MM.1S (cell line): Measurements from ENCODE around the gene IDI2.

ENCODE experiments used
- DNase-seq: peaks from one replicate; pipeline ENCODE4 v3.0.0-alpha.2; 2015
- H2AFZ ChIP-seq: fragments of 300-600 bp; sonication (generic); 2 replicates; pipeline ENCODE4 v1.6.0; 2016; ENCODE audit warnings: antibody characterized with exemption, low read length
- H3F3A ChIP-seq: fragments of 300-600 bp; sonication (generic); 2 replicates; pipeline ENCODE4 v1.6.1; 2016; ENCODE audit warnings: mild to moderate bottlenecking, antibody characterized with exemption, low read length, moderate library complexity, mixed read lengths; ENCODE audit not compliant: insufficient read depth
- H3K27ac ChIP-seq: fragments of 300-600 bp; sonication (generic); 2 replicates; pipeline ENCODE4 v1.5.1; 2016; ENCODE audit warnings: mild to moderate bottlenecking, low read length
- H3K27me3 ChIP-seq: fragments of 300-600 bp; sonication (generic); replicated peaks from 2 replicates; pipeline ENCODE4 v1.6.0; 2016; ENCODE audit warnings: low read length; ENCODE audit not compliant: insufficient read depth
- H3K36me3 ChIP-seq: fragments of 300-600 bp; sonication (generic); replicated peaks from 2 replicates; pipeline ENCODE4 v1.6.1; 2016; ENCODE audit warnings: mild to moderate bottlenecking, low read length, mixed read lengths; ENCODE audit not compliant: insufficient read depth
- H3K4me1 ChIP-seq: fragments of 300-600 bp; sonication (generic); 2 replicates; pipeline ENCODE4 v1.6.1; 2016; ENCODE audit warnings: low read length, mixed read lengths
- H3K4me2 ChIP-seq: fragments of 300-600 bp; sonication (generic); 2 replicates; pipeline ENCODE4 v1.6.0; 2016; ENCODE audit warnings: low read depth, low read length
- H3K4me3 ChIP-seq: fragments of 300-600 bp; sonication (generic); 2 replicates; pipeline ENCODE4 v1.5.1; 2016; ENCODE audit warnings: low read length, mixed read lengths
- H3K79me2 ChIP-seq: fragments of 300-600 bp; sonication (generic); 2 replicates; pipeline ENCODE4 v1.6.1; 2016; ENCODE audit warnings: mixed run types, low read length, mixed read lengths
- H3K9ac ChIP-seq: fragments of 300-600 bp; sonication (generic); 2 replicates; pipeline ENCODE4 v1.6.1; 2016; ENCODE audit warnings: low read length, mixed read lengths
- H3K9me2 ChIP-seq: fragments of 300-600 bp; sonication (generic); replicated peaks from 2 replicates; pipeline ENCODE4 v1.6.1; 2016; ENCODE audit warnings: mild to moderate bottlenecking, low read length, mixed read lengths; ENCODE audit not compliant: insufficient read depth
- H3K9me3 ChIP-seq: fragments of 300-600 bp; sonication (generic); replicated peaks from 2 replicates; pipeline ENCODE4 v1.6.1; 2016; ENCODE audit warnings: mild to moderate bottlenecking, low read length, mixed read lengths; ENCODE audit not compliant: insufficient read depth
- H4K20me1 ChIP-seq: fragments of 300-600 bp; sonication (generic); 2 replicates; pipeline ENCODE4 v1.6.1; 2016; ENCODE audit warnings: mild to moderate bottlenecking, low read length, moderate library complexity, mixed read lengths; ENCODE audit not compliant: insufficient read depth
- EZH2 ChIP-seq: fragments of 300-600 bp; sonication (generic); optimal IDR thresholded peaks from 2 replicates; pipeline ENCODE3; 2017; ENCODE audit warnings: low read depth, mild to moderate bottlenecking, antibody characterized with exemption, low read length, mixed read lengths
- EZH2phosphoT487 ChIP-seq: fragments of 300-600 bp; sonication (generic); IDR thresholded peaks from 2 replicates; pipeline ENCODE4 v1.6.1; 2018; ENCODE audit warnings: antibody characterized with exemption, low read length
- TF ChIP-seq, protein P1 (sequence below): fragments of 300-600 bp; sonication (generic); IDR thresholded peaks from 2 replicates; pipeline ENCODE4 v1.5.1; 2016; ENCODE audit warnings: antibody characterized with exemption, low read length, mixed read lengths

IDI2 gene

GRCh38 chr10:1020460-1020859 is 5.2 kb downstream of the IDI2 start:
- Histone ChIP-seq H3K9me3 (no peaks in the 10 kb centered on the region), H2AFZ (no peak overlapping the region), H3K27me3 (no peaks in the 10 kb centered on the region), H3K4me1 (no peaks in the 10 kb centered on the region), H3K9ac (no peak overlapping the region), H3K9me2 (no peaks in the 10 kb centered on the region), H3K79me2 (no peaks in the 10 kb centered on the region), H3K4me3 (no peak overlapping the region), H3F3A (no peaks in the 10 kb centered on the region), H4K20me1 (no peaks in the 10 kb centered on the region), H3K4me2 (no peak overlapping the region), H3K27ac (no peak overlapping the region), H3K36me3 (peaks cover 5% of the 10 kb centered on the region)
- no peak for TF ChIP-seq EZH2phosphoT487
- TF ChIP-seq, protein P1, sequence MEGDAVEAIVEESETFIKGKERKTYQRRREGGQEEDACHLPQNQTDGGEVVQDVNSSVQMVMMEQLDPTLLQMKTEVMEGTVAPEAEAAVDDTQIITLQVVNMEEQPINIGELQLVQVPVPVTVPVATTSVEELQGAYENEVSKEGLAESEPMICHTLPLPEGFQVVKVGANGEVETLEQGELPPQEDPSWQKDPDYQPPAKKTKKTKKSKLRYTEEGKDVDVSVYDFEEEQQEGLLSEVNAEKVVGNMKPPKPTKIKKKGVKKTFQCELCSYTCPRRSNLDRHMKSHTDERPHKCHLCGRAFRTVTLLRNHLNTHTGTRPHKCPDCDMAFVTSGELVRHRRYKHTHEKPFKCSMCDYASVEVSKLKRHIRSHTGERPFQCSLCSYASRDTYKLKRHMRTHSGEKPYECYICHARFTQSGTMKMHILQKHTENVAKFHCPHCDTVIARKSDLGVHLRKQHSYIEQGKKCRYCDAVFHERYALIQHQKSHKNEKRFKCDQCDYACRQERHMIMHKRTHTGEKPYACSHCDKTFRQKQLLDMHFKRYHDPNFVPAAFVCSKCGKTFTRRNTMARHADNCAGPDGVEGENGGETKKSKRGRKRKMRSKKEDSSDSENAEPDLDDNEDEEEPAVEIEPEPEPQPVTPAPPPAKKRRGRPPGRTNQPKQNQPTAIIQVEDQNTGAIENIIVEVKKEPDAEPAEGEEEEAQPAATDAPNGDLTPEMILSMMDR = no peak
- DNase-seq = no peak

DNA sequence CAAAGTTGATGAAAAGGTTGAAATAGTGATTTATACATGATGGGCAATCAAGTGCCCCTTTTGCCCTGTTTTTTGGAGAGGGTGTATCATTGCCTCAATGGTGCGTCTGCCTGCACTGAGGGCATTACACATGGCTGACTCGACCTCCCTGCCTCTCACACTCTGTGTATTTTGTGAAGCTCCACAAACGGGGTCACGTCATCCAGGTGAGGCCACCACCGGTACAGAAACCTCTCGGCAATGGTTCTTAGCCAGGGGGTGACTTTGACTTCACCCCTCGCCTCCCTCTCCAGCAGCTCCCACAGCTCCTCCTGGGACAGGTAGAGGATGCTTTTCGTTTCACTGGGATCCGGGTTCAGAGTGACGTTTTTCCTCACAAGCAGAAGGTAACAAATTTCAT is 6.3 kb downstream of the IDI2 start:
- H3K9me3 ChIP-seq = no peaks in the 10 kb centered on the region
- no peaks in the 10 kb centered on the region for H4K20me1 ChIP-seq
- no peaks in the 10 kb centered on the region for H3K9me2 ChIP-seq
- no peak overlapping the region for H3K27ac ChIP-seq
- no peak for DNase-seq
- no peak for TF ChIP-seq EZH2phosphoT487
- no peak for TF ChIP-seq EZH2
- TF ChIP-seq, protein P1 = no peak
- no peak overlapping the region for H3K4me2 ChIP-seq
- no peaks in the 10 kb centered on the region for H3K79me2 ChIP-seq
- no peak overlapping the region for H3K9ac ChIP-seq
- H3F3A ChIP-seq = no peaks in the 10 kb centered on the region
- H3K4me1 ChIP-seq = no peaks in the 10 kb centered on the region
- no peak overlapping the region for H2AFZ ChIP-seq
- H3K36me3 ChIP-seq = peaks cover 5% of the 10 kb centered on the region
- no peak overlapping the region for H3K4me3 ChIP-seq
- no peaks in the 10 kb centered on the region for H3K27me3 ChIP-seq

- no peaks in the 10 kb centered on the region for H3K4me1 ChIP-seq
- no peaks in the 10 kb centered on the region for H4K20me1 ChIP-seq
- H3K9ac ChIP-seq = no peak overlapping the region
- H3K36me3 ChIP-seq = peaks cover 10% of the 10 kb centered on the region
- H3F3A ChIP-seq = no peaks in the 10 kb centered on the region
- no peaks in the 10 kb centered on the region for H3K27me3 ChIP-seq
- no peaks in the 10 kb centered on the region for H3K79me2 ChIP-seq
- H3K4me3 ChIP-seq = no peak overlapping the region
- no peak overlapping the region for H3K4me2 ChIP-seq
- DNase-seq = no peak
- H3K9me2 ChIP-seq = no peaks in the 10 kb centered on the region
- no peaks in the 10 kb centered on the region for H3K9me3 ChIP-seq
- no peak overlapping the region for H3K27ac ChIP-seq
- TF ChIP-seq, protein P1 = no peak
- TF ChIP-seq EZH2 (no peak), EZH2phosphoT487 (no peak)
- H2AFZ ChIP-seq = no peak overlapping the region
These were observed 10.0 kb downstream of the IDI2 start for GRCh38 chr10:1015688-1016087.
